Measurements from ENCODE around the gene RAB9B.

Gene RAB9B

DNA sequence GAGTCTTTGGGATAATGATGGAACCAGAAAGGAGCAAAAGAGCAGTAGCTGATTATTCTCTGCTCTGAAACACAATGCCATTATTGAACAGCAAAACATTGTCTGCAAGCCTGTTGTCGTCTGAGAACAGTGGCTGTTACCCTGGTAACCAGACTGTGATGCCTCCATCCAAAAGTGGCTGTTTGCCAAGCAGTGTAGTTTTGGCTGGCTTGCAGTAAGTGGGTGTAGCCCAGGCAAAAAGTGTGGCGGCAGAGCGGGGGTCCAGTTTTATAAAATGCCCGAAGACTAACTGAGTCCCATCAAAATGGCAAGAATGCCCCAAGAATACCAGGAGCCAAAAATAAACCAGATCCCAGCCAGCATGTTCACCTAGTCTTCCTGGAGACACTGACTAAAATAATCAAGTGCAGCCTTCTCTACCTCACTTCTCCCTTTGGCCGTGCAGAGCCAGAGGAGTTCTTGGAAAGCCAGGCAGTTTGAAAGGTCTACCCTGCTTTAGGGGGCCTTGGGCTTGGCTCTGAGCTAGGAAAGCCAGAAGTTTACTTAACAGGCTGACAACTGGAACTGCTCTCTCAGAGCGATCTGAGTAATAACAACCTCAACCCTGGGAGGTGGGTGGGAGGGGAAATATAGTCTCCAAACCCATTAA lies 52.8 kb downstream of the RAB9B start:
- ChIA-PET POLR2A (no interaction called here), CTCF (no interaction called here)
- TF ChIP-seq, protein P1, sequence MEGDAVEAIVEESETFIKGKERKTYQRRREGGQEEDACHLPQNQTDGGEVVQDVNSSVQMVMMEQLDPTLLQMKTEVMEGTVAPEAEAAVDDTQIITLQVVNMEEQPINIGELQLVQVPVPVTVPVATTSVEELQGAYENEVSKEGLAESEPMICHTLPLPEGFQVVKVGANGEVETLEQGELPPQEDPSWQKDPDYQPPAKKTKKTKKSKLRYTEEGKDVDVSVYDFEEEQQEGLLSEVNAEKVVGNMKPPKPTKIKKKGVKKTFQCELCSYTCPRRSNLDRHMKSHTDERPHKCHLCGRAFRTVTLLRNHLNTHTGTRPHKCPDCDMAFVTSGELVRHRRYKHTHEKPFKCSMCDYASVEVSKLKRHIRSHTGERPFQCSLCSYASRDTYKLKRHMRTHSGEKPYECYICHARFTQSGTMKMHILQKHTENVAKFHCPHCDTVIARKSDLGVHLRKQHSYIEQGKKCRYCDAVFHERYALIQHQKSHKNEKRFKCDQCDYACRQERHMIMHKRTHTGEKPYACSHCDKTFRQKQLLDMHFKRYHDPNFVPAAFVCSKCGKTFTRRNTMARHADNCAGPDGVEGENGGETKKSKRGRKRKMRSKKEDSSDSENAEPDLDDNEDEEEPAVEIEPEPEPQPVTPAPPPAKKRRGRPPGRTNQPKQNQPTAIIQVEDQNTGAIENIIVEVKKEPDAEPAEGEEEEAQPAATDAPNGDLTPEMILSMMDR (IDR thresholded peaks at IDR 0.05; ENCODE audit: control extremely low read depth, extremely low read depth, low read depth, missing control alignments): no peak
- no peak for DNase-seq (ENCODE audit: extremely low spot score)

DNA sequence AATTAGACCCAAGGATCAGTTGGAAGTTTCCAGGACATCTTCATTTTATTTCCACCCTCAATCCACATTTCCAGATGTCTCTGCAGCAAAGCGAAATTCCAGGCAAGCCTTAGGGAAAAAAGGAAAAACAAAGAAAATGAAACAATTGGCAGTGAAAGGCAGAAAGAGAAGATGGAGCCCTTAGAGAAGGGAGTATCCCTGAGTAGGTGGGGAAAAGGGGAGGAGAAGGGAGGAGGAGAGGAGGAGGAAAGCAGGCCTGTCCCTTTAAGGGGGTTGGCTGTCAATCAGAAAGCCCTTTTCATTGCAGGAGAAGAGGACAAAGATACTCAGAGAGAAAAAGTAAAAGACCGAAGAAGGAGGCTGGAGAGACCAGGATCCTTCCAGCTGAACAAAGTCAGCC lies 55.5 kb downstream of the RAB9B start, which contains the start of gene PLP1:
TSS of gene PLP1 (plus strand) at position 295 of the 400 bp plus-strand sequence. CDS start 156 bp downstream, outside the sequence.
- ChIA-PET CTCF (no interaction called here), POLR2A (no interaction called here)
- no peak for DNase-seq (ENCODE audit: extremely low spot score)
- TF ChIP-seq, protein P1 (IDR thresholded peaks at IDR 0.05; ENCODE audit: control extremely low read depth, extremely low read depth, low read depth, missing control alignments): no peak

DNA sequence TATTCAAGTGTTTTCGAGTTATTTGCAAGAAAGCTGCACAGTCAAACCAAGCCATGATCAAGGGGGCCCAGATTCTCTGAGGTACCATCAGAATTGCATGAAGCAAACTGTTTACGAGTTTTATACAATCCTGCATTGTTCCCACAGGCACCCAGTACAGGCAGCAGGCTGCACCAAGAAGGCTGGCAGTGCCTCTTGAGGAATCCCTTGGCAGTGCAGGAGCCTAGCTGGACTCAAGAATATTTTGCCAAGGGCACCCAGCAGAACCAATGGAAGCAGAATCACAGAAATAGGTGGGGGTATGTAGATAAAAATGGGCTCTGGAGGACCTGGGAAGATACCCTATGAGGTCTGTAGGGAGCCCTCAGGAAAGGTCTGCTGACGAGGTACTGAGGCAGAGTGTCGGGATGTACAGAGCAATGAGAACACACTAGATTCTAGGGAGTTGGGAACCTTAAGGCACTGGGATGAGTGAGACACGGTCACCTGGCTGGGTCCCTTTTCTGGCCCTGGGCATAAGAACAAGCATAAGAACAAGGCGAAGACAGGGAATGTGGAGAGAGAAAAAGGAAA lies 57.9 kb downstream of the RAB9B start:
- ChIA-PET CTCF (interaction anchor here (1.6 kb wide), 1 partner anchor 10 kb away, joined by 5 read pairs; no protein-coding TSS in a partner anchor), POLR2A (no interaction called here)
- no peak for DNase-seq (ENCODE audit: extremely low spot score)
- TF ChIP-seq, protein P1 (IDR thresholded peaks at IDR 0.05; ENCODE audit: control extremely low read depth, extremely low read depth, low read depth, missing control alignments): no peak

DNA sequence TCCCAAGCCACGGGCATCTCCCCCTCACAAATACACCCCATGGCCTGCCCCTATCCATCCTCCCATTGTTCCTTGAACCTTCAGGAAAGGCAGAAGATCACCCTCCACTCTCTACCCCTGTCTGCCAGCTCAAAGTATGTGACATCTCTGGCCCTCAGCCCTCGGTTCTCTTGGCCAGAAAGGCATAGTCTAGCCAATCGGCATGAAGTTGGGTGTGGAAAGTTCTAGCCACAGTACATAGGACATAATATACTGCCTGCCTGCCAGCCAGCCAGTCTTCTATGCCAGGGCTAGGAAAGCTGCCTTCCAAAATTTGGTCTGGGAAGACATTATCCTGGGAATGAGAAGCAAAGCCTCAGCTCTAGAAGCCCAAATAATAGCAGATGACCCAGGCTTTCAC lies 58.6 kb downstream of the RAB9B start:
- POLR2A ChIA-PET: no interaction called here
- no peak for DNase-seq (ENCODE audit: extremely low spot score)
- TF ChIP-seq, protein P1 (IDR thresholded peaks at IDR 0.05; ENCODE audit: control extremely low read depth, extremely low read depth, low read depth, missing control alignments): no peak
- CTCF ChIA-PET: no interaction called here

Measured in GM10248 (cell line).